ENCODE results near the gene COPB2. TPM values are rescaled to one million over a fixed set of nuclear protein-coding genes. Genes with fewer than 3 reads are reported as not detected.
"Not testable (repeated sequence)": the region's sequence is repeated elsewhere in the genome, so short reads cannot be mapped to it uniquely, and the experiment has no call there.

COPB2 gene
- polyA plus RNA-seq, 3 donors, result 143 to 157 (median 151) TPM

DNA sequence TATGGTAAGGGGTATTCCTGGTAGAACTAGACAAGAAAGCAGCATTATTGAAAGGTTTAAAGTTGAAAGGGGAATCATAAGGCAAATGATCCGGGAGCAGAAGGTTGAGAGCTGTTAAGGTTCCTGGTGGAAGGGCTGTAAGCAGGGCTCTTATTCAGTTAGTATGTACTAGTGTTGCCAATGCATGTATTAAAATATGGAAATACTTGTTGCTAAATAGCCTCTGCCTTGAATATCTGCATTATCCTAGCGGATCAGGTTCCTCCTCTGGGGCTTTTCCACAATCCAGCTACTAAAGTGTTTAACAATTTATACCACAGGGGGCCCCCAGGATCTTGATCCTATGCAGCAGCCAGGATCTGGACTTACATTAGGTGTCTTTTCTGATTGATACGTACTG lies 7.3 kb upstream of the COPB2 start:
- DNase-seq (ENCODE audit: extremely low read depth in 1 of 11, low read depth in 9 of 11, low spot score in 4 of 11), result no peak

- no peak for DNase-seq (ENCODE audit: extremely low read depth in 1 of 11, low read depth in 9 of 11, low spot score in 4 of 11)
Observed at GRCh38 chr3:139394116-139394515, 4.7 kb upstream of the COPB2 start.

- peak in 5 of 11 donors; percentile 1 to 9 (median 4) for DNase-seq (ENCODE audit: extremely low read depth in 1 of 11, low read depth in 9 of 11, low spot score in 4 of 11)
Observed at GRCh38 chr3:139388821-139389551, 461 bp downstream of the COPB2 start.

GRCh38 chr3:139388077-139388476 lies 1.4 kb downstream of the COPB2 start:
- DNase-seq (ENCODE audit: extremely low read depth in 1 of 11, low read depth in 9 of 11, low spot score in 4 of 11), result no peak

- DNase-seq (ENCODE audit: extremely low read depth in 1 of 11, low read depth in 9 of 11, low spot score in 4 of 11), result not testable (repeated sequence)
Observed at GRCh38 chr3:139382291-139382690, 7.2 kb downstream of the COPB2 start.

DNA sequence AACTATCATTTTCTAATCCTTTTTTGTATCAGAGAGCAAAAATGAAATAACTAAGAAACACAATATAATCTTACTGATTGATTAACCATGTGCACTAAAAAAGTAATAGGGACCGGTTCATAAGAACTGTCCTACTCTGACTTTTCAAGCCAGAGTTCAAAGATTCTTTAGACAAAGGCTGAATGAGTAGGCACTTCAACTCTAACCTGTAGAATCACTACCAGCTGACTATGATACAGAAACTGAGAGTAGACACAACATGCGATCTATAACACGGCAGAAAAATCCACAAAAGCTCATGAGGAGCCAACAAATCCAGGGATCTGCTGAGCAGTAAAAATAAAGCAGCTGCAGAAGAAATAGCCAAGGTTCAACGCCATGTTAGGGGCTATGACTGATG lies 8.9 kb downstream of the COPB2 start:
- no peak for DNase-seq (ENCODE audit: extremely low read depth in 1 of 11, low read depth in 9 of 11, low spot score in 4 of 11)

GRCh38 chr3:139378587-139379241 lies 10.7 kb downstream of the COPB2 start:
- no peak for DNase-seq (ENCODE audit: extremely low read depth in 1 of 11, low read depth in 9 of 11, low spot score in 4 of 11)

GRCh38 chr3:139377378-139377777 lies 12.1 kb downstream of the COPB2 start:
- DNase-seq (ENCODE audit: extremely low read depth in 1 of 11, low read depth in 9 of 11, low spot score in 4 of 11), result no peak

- DNase-seq (ENCODE audit: extremely low read depth in 1 of 11, low read depth in 9 of 11, low spot score in 4 of 11), result no peak
Observed at GRCh38 chr3:139374099-139374498, 15.3 kb downstream of the COPB2 start.

DNA sequence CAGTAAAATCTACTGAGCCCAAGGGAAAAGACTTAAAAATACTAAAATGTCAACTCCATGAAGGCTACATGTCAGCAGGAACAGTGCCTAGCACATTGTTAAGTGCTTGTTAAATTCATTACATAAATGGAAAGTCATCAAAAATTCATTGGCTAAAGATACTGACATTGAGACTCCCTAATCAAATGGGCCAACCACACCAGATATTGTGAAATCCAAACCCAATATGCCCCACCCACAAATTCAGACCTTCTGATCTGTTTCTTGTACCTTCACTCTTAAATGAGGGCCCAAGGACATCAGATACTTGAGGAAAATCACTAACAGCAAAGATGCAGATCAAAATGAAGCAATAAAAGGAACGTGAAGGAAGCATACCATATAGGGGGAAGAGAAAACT lies 24.9 kb downstream of the COPB2 start:
- DNase-seq (ENCODE audit: extremely low read depth in 1 of 11, low read depth in 9 of 11, low spot score in 4 of 11), result no peak

DNA sequence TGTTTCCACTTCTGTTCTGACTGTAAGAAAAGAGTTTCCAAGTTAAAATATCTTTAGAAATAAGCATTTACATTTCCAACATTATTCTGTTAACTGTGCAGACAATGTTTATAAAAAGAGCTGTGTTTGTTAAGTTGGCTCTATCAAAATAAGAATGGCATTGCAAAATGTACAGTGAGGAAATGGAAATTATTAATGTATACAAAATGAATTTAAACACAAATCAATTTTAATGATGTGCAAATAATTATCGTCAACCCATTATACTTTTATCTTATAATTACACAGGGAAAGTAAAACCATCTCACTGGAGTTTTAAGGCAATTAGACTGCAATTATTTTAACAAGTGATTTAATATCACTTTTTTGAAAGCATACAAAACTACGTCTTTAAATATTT lies 28.2 kb downstream of the COPB2 start:
- no peak for DNase-seq (ENCODE audit: extremely low read depth in 1 of 11, low read depth in 9 of 11, low spot score in 4 of 11)

GRCh38 chr3:139358841-139359562 lies 30.4 kb downstream of the COPB2 start:
- no peak for DNase-seq (ENCODE audit: extremely low read depth in 1 of 11, low read depth in 9 of 11, low spot score in 4 of 11)

DNA sequence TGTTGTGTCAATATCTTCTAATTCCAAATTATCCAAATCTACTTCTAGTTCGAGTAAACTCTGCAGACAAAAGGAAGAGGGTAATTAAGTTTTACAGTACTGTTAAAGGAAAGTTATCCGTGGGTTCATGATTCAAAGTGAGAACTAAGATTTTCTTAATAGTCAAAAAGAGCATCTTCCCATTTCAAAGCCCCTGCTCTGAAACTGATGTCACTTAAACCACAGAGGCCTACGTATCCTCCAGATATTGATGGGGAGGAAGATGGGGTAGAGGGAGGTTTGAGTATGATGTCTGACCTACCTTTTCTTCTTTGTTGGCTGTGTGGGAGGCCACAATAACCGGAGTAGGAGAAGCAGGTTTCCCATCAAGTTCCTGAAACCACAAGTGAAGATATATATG lies 31.5 kb downstream of the COPB2 start:
- no peak for DNase-seq (ENCODE audit: extremely low read depth in 1 of 11, low read depth in 9 of 11, low spot score in 4 of 11)

- no peak for DNase-seq (ENCODE audit: extremely low read depth in 1 of 11, low read depth in 9 of 11, low spot score in 4 of 11)
Observed at GRCh38 chr3:139355891-139356290, 33.6 kb downstream of the COPB2 start.

- no peak for DNase-seq (ENCODE audit: extremely low read depth in 1 of 11, low read depth in 9 of 11, low spot score in 4 of 11)
Observed at GRCh38 chr3:139355476-139355875, 34.0 kb downstream of the COPB2 start.

- no peak for DNase-seq (ENCODE audit: extremely low read depth in 1 of 11, low read depth in 9 of 11, low spot score in 4 of 11)
Observed at GRCh38 chr3:139354661-139355060, 34.8 kb downstream of the COPB2 start.

GRCh38 chr3:139353920-139354556 lies 35.4 kb downstream of the COPB2 start:
- peak in 6 of 11 donors; percentile 16 to 35 (median 19) for DNase-seq (ENCODE audit: extremely low read depth in 1 of 11, low read depth in 9 of 11, low spot score in 4 of 11)

GRCh38 chr3:139346771-139347170 lies 42.7 kb downstream of the COPB2 start:
- DNase-seq (ENCODE audit: extremely low read depth in 1 of 11, low read depth in 9 of 11, low spot score in 4 of 11), result no peak
